Endothelial cell of umbilical vein (primary cell): ENCODE data around the gene UBXN2A. TPM values are rescaled to one million over a fixed set of nuclear protein-coding genes. Genes with fewer than 3 reads are reported as not detected.

Source experiments
- BruUV-seq: library from RNA; stranded (reverse); fragments of 400-500 nt; replicated peaks from 2 replicates; lab custom pipeline; 2021; lab: Mats Ljungman, UMichigan
- CTCF ChIA-PET: fragments of 300-600, 350-600 bp; sonication (Branson Sonifier 250); formaldehyde crosslinking; loops from one replicate; lab custom pipeline; 2021; ENCODE audit warnings: antibody characterized with exemption, inconsistent platforms; lab: Charles Lee
- POLR2A ChIA-PET: fragments of 300-600, 350-600 bp; sonication (Branson Sonifier 250); formaldehyde crosslinking; loops from one replicate; lab custom pipeline; 2021; ENCODE audit warnings: antibody characterized with exemption, inconsistent platforms; lab: Charles Lee
- DNase-seq: peaks from one replicate; pipeline ENCODE4 v3.0.0-alpha.2; 2011; ENCODE audit warnings: low read depth, low spot score
- FAIRE-seq: peaks from 2 replicates; lab custom pipeline; 2011; peaks lifted over from hg19 to GRCh38; lab: Jason Lieb, UNC
- H2AFZ ChIP-seq: 2 replicates; pipeline ENCODE4 v1.6.0; 2012; ENCODE audit warnings: low read depth, low read length, control low read depth, inconsistent platforms
- H3K27ac ChIP-seq: 2 replicates; pipeline ENCODE4 v1.5.1; 2011; ENCODE audit warnings: low read depth, mild to moderate bottlenecking, control low read depth, low read length, moderate library complexity; ENCODE audit not compliant: insufficient read depth
- H3K27me3 ChIP-seq, 2 experiments: 2 replicates each; pipeline versions ENCODE4 v1.6.0 to v1.6.1; 2011; ENCODE audit warnings: low read length in 2 of 2, mixed read lengths in 1 of 2; ENCODE audit not compliant: control insufficient read depth in 2 of 2, insufficient read depth in 2 of 2
- H3K36me3 ChIP-seq, 2 experiments: 2 replicates in 1 of 2; 3 replicates in 1 of 2; pipeline ENCODE4 v1.5.1; 2011; ENCODE audit warnings: low read length in 2 of 2, mild to moderate bottlenecking in 1 of 2, moderate library complexity in 1 of 2; ENCODE audit not compliant: control insufficient read depth in 2 of 2, insufficient read depth in 2 of 2; ENCODE audit errors: extremely low read depth in 1 of 2
- H3K4me1 ChIP-seq: 3 replicates; pipeline ENCODE4 v1.5.1; 2011; ENCODE audit warnings: mild to moderate bottlenecking, low read length; ENCODE audit not compliant: control insufficient read depth, insufficient read depth; ENCODE audit errors: extremely low read depth
- H3K4me2 ChIP-seq: 2 replicates; pipeline ENCODE4 v1.6.1; 2011; ENCODE audit warnings: low read length, control low read depth, mixed read lengths; ENCODE audit not compliant: insufficient read depth
- H3K4me3 ChIP-seq, 3 experiments: fragments of 200-600 bp in 1 of 3; sonication (generic), shearing (Covaris generic) in 1 of 3; replicated peaks in 1 of 3; 2 replicates each; pipeline ENCODE4 v1.5.1; 2011 to 2016; ENCODE audit warnings: control low read depth in 3 of 3, low read length in 3 of 3, mild to moderate bottlenecking in 2 of 3, inconsistent platforms in 1 of 3, low read depth in 1 of 3, moderate library complexity in 1 of 3; ENCODE audit not compliant: insufficient read depth in 1 of 3
- H3K79me2 ChIP-seq: 2 replicates; pipeline ENCODE4 v1.6.0; 2012; ENCODE audit warnings: low read length, inconsistent platforms; ENCODE audit not compliant: control insufficient read depth, insufficient read depth
- H3K9ac ChIP-seq: replicated peaks from 2 replicates; pipeline ENCODE3; 2011; ENCODE audit warnings: low read length, control low read depth; ENCODE audit not compliant: insufficient read depth; ENCODE audit errors: extremely low read depth
- H3K9me1 ChIP-seq: replicated peaks from 3 replicates; pipeline ENCODE4 v1.6.0; 2011; ENCODE audit warnings: mild to moderate bottlenecking, low read length; ENCODE audit not compliant: control insufficient read depth, insufficient read depth; ENCODE audit errors: extremely low read depth
- H3K9me3 ChIP-seq: replicated peaks from 2 replicates; pipeline ENCODE4 v1.5.1; 2012; ENCODE audit warnings: low read length, inconsistent platforms; ENCODE audit not compliant: control insufficient read depth, insufficient read depth
- H4K20me1 ChIP-seq: replicated peaks from 2 replicates; pipeline ENCODE3; 2011; ENCODE audit warnings: mild to moderate bottlenecking, low read length; ENCODE audit not compliant: control insufficient read depth, insufficient read depth; ENCODE audit errors: extremely low read depth
- EZH2 ChIP-seq: IDR thresholded peaks from 2 replicates; pipeline ENCODE4 v1.6.1; 2012; ENCODE audit warnings: borderline replicate concordance, low read depth, mild to moderate bottlenecking, moderate library complexity, low read length, inconsistent platforms; ENCODE audit not compliant: severe bottlenecking
- FOS ChIP-seq: IDR thresholded peaks from 2 replicates; pipeline ENCODE4 v1.6.1; 2011; ENCODE audit warnings: mild to moderate bottlenecking, low read length, moderate library complexity, borderline replicate concordance; ENCODE audit not compliant: insufficient read depth
- GATA2 ChIP-seq: IDR thresholded peaks from 2 replicates; pipeline ENCODE4 v1.7.0; 2011; ENCODE audit warnings: low read depth, mild to moderate bottlenecking, moderate library complexity, mixed read lengths, low read length; ENCODE audit not compliant: insufficient read length, insufficient read depth
- JUN ChIP-seq: IDR thresholded peaks from 2 replicates; pipeline ENCODE4 v1.6.1; 2011; ENCODE audit warnings: borderline replicate concordance, low read depth; ENCODE audit not compliant: insufficient read length, insufficient read depth
- MAX ChIP-seq: IDR thresholded peaks from 2 replicates; pipeline ENCODE4 v1.6.1; 2011; ENCODE audit not compliant: insufficient read depth, insufficient read length
- MYC ChIP-seq: IDR thresholded peaks from one replicate; pipeline ENCODE4 v1.6.1; 2011; ENCODE audit warnings: mild to moderate bottlenecking, low read depth, low read length
- POLR2A ChIP-seq: IDR thresholded peaks from 2 replicates; pipeline ENCODE4 v1.6.1; 2012; ENCODE audit warnings: low read depth, mild to moderate bottlenecking, control low read depth, low read length
- POLR2AphosphoS5 ChIP-seq: IDR thresholded peaks from 2 replicates; pipeline ENCODE4 v1.6.1; 2012; ENCODE audit warnings: low read depth, mild to moderate bottlenecking, control low read depth, low read length, moderate library complexity; ENCODE audit not compliant: insufficient read depth
- dilution Hi-C: fragments of 300-500 bp; cut with MboI; formaldehyde crosslinking; loops from one replicate; pipeline ENCODE4 v1.15.0; 2019; ENCODE audit warnings: low sequenced_read_pairs; ENCODE audit not compliant: extremely low pct_ligation_motif_present
- intact Hi-C: fragments of 100-400 bp; cut with micrococcal nuclease; formaldehyde crosslinking; loops from one replicate; pipeline ENCODE4 v1.10.0; 2022
- polyA plus RNA-seq, 4 experiments: library from polyadenylated mRNA; depleted of rRNA in 3 of 4; stranded (reverse) in 3 of 4; unstranded in 1 of 4; fragments of >200 nt; gene quantifications; 2 replicates each; pipeline versions ENCODE4 v1.2.1 to v1.2.3, GENCODE V29; 2011 to 2012; ENCODE audit warnings: missing spikeins in 1 of 4
- total RNA-seq: library from RNA; stranded (reverse); gene quantifications from 2 replicates; pipeline ENCODE4 v1.2.3, GENCODE V29; 2021
- TF ChIP-seq, protein P1 (sequence below), 2 donors: IDR thresholded peaks; 1 replicate in 1 of 2; 2 replicates in 1 of 2; pipeline ENCODE4 v1.5.1; 2011; ENCODE audit warnings: low read length in 2 of 2, mild to moderate bottlenecking in 2 of 2, moderate library complexity in 2 of 2, control low read depth in 1 of 2, inconsistent platforms in 1 of 2, low read depth in 1 of 2; ENCODE audit not compliant: insufficient read depth in 1 of 2; ENCODE audit errors: extremely low read depth in 1 of 2

Gene UBXN2A
- total and polyA plus RNA-seq, 2 donors (not counting 3 experiments of a cell fraction or from before 2014, with no cell fraction given) = 3.6 to 19.0 TPM

DNA sequence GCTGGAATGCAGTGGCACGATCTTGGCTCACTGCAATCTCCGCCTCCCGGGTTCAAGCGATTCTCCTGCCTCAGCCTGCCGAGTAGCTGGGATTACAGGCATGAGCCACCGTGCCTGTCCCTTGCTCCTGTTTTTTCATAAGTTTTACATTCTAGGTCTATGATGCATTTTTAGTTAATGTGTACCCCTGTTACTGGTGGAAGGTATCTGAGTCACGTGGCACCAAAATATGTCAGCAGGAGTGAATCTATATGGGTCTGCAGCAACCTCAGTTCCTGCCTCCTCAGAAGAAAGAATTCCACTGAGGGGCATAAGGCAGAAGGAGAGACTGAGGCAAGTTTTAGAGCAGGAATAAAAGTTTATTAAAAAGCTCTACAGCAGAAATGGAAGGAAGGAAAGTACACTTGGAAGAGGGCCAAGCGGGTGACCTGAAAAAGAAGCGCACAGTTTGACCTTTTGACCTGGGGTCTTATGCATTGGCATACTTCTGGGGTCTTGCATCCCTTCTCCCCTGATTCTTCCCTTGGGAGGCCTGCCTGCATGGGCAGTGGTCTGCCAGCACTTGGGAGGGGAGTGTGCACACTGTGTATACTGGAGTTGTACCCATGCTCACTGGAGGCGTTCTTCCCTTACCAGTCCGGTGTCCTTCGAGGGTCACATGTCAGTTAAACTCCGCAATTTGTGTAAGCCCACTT, 68.6 kb downstream of the UBXN2A start:
- ChIA-PET POLR2A (no interaction called here), CTCF (no interaction called here)
- DNase-seq = no peak
- no peak overlapping the region for H3K27ac ChIP-seq
- no peak overlapping the region for H3K9ac ChIP-seq
- FAIRE-seq = no peak
- H3K27me3 ChIP-seq = no peaks in the 10 kb centered on the region
- no peaks in the 10 kb centered on the region for H3K9me3 ChIP-seq
- H3K4me3 ChIP-seq = no peak overlapping the region
- H3K9me1 ChIP-seq = no peaks in the 10 kb centered on the region
- TF ChIP-seq, protein P1, sequence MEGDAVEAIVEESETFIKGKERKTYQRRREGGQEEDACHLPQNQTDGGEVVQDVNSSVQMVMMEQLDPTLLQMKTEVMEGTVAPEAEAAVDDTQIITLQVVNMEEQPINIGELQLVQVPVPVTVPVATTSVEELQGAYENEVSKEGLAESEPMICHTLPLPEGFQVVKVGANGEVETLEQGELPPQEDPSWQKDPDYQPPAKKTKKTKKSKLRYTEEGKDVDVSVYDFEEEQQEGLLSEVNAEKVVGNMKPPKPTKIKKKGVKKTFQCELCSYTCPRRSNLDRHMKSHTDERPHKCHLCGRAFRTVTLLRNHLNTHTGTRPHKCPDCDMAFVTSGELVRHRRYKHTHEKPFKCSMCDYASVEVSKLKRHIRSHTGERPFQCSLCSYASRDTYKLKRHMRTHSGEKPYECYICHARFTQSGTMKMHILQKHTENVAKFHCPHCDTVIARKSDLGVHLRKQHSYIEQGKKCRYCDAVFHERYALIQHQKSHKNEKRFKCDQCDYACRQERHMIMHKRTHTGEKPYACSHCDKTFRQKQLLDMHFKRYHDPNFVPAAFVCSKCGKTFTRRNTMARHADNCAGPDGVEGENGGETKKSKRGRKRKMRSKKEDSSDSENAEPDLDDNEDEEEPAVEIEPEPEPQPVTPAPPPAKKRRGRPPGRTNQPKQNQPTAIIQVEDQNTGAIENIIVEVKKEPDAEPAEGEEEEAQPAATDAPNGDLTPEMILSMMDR (IDR thresholded peaks at IDR 0.05; ENCODE audit: extremely low read depth in 1 of 2, insufficient read depth in 1 of 2, low read depth in 1 of 2, low read length in 2 of 2) = no peak
- TF ChIP-seq POLR2A (no peak), JUN (no peak), MYC (no peak), MAX (no peak), EZH2 (no peak), FOS (no peak), GATA2 (no peak), POLR2AphosphoS5 (no peak)
- peaks cover 9% of the 10 kb centered on the region for H3K4me1 ChIP-seq
- BruUV-seq = no TSS peak
- no peaks in the 10 kb centered on the region for H3K36me3 ChIP-seq
- no peaks in the 10 kb centered on the region for H4K20me1 ChIP-seq
- intact Hi-C loops (no loop called here), dilution Hi-C loops (no loop called here)
- H3K4me2 ChIP-seq = no peak overlapping the region
- no peaks in the 10 kb centered on the region for H3K79me2 ChIP-seq
- H2AFZ ChIP-seq = no peak overlapping the region
